T-helper 1 cell treated with Interleukin-12 subunit alpha and Interleukin-12 subunit beta and Interleukin-4 antibody, amounts not matched to agents 30 ng/mL and 1 ng/mL, for 36 hours (primary cell): Measurements from ENCODE around the gene WBP2. TPM values are rescaled to one million over a fixed set of nuclear protein-coding genes. Genes with fewer than 3 reads are reported as not detected.

Experiments
- total RNA-seq: library from RNA; stranded (reverse); gene quantifications from 2 replicates; pipeline ENCODE4 v1.2.3, GENCODE V29; 2022

The WBP2 gene
- total RNA-seq, 1 donor from 2014 or later: 90.1 TPM

Other genes starting within 250 kb of the WBP2 start
- 0.54 and 0.83 TPM in 2 replicates for gene SMIM5, start 221.9 kb downstream of the WBP2 start, total RNA-seq
- 41.6 and 43.4 TPM in 2 replicates for gene RECQL5, start 188.2 kb downstream of the WBP2 start, total RNA-seq
- gene SAP30BP, start 188.0 kb downstream of the WBP2 start, total RNA-seq: 93.2 and 108 TPM in 2 replicates
- gene ITGB4, start 133.9 kb downstream of the WBP2 start, total RNA-seq: 0.78 and 0.91 TPM in 2 replicates
- 40.4 and 41.4 TPM in 2 replicates for gene GALK1, start 90.1 kb downstream of the WBP2 start, total RNA-seq
- gene UNK, start 70.5 kb downstream of the WBP2 start, total RNA-seq: 33.0 and 33.7 TPM in 2 replicates
- 203 and 219 TPM in 2 replicates for gene UNC13D, start 10.9 kb downstream of the WBP2 start, total RNA-seq
- 26.4 and 26.5 TPM in 2 replicates for gene TRIM47, start 23.2 kb upstream of the WBP2 start, total RNA-seq
- 32.7 and 35.4 TPM in 2 replicates for gene TRIM65, start 41.6 kb upstream of the WBP2 start, total RNA-seq
- 104 and 105 TPM in 2 replicates for gene MRPL38, start 49.5 kb upstream of the WBP2 start, total RNA-seq
- 21.0 and 22.2 TPM in 2 replicates for gene FBF1, start 85.7 kb upstream of the WBP2 start, total RNA-seq
- gene ACOX1, start 123.8 kb upstream of the WBP2 start, total RNA-seq: 35.9 and 38.1 TPM in 2 replicates
- 16.6 and 16.9 TPM in 2 replicates for gene TEN1, start 123.9 kb upstream of the WBP2 start, total RNA-seq
- 7.6 and 7.9 TPM in 2 replicates for gene CDK3, start 145.5 kb upstream of the WBP2 start, total RNA-seq
- gene EVPL, start 172.0 kb upstream of the WBP2 start, total RNA-seq: 0.02 and 0.07 TPM in 2 replicates
- 110 and 111 TPM in 2 replicates for gene SRP68, start 217.2 kb upstream of the WBP2 start, total RNA-seq
- gene GALR2, start 219.4 kb upstream of the WBP2 start, total RNA-seq: 0.78 and 0.86 TPM in 2 replicates
- 1.0 TPM in 1 of 2 replicates, not detected in the other for gene ZACN, start 223.8 kb upstream of the WBP2 start, total RNA-seq
- gene EXOC7, start 248.5 kb upstream of the WBP2 start, total RNA-seq: 153 TPM in 2 replicates